H1 (cell line): ENCODE results near the gene IGSF23. TPM values are rescaled to one million over a fixed set of nuclear protein-coding genes. Genes with fewer than 3 reads are reported as not detected.

Source experiments
- CTCF ChIA-PET: fragments of 300-600 bp; sonication (Branson Sonifier 250); formaldehyde crosslinking; loops from one replicate; lab custom pipeline; 2021; ENCODE audit not compliant: partially characterized antibody; lab: Charles Lee
- POLR2A ChIA-PET: fragments of 300-600 bp; sonication (Branson Sonifier 250); formaldehyde crosslinking; loops from one replicate; lab custom pipeline; 2021; ENCODE audit warnings: inconsistent platforms; ENCODE audit not compliant: partially characterized antibody; lab: Charles Lee
- DNase-seq, 2 experiments: peaks; one replicate each; pipeline versions ENCODE4 v3.0.0 to v3.0.0-alpha.2; 2010 to 2022; ENCODE audit warnings: low spot score in 2 of 2, low read depth in 1 of 2, mixed read lengths in 1 of 2
- FAIRE-seq: peaks from 2 replicates; lab custom pipeline; 2011; peaks lifted over from hg19 to GRCh38; lab: Jason Lieb, UNC
- H2AFZ ChIP-seq: 2 replicates; pipeline ENCODE4 v1.8.1; 2012; ENCODE audit warnings: low read length, inconsistent platforms
- H2AK5ac ChIP-seq: 2 replicates; pipeline ENCODE4 v1.6.1; 2013; ENCODE audit warnings: low read depth, low read length
- H2BK120ac ChIP-seq: replicated peaks from 2 replicates; pipeline ENCODE3; 2013; ENCODE audit warnings: low read depth, low read length, inconsistent platforms
- H2BK12ac ChIP-seq: 2 replicates; pipeline ENCODE4 v1.6.1; 2013; ENCODE audit warnings: low read depth, low read length
- H2BK15ac ChIP-seq: 2 replicates; pipeline ENCODE4 v1.6.1; 2013; ENCODE audit warnings: low read length
- H2BK20ac ChIP-seq: 2 replicates; pipeline ENCODE4 v1.6.1; 2013; ENCODE audit warnings: low read length
- H2BK5ac ChIP-seq: 2 replicates; pipeline ENCODE4 v1.6.1; 2013; ENCODE audit warnings: low read depth, low read length
- H3K14ac ChIP-seq: 2 replicates; pipeline ENCODE4 v1.6.1; 2013; ENCODE audit warnings: inconsistent platforms; ENCODE audit not compliant: insufficient read length
- H3K18ac ChIP-seq: 2 replicates; pipeline ENCODE4 v1.6.1; 2013; ENCODE audit warnings: low read length; ENCODE audit errors: extremely low read depth
- H3K23ac ChIP-seq: 2 replicates; pipeline ENCODE4 v1.6.1; 2013; ENCODE audit warnings: inconsistent platforms; ENCODE audit not compliant: insufficient read length
- H3K23me2 ChIP-seq: 2 replicates; pipeline ENCODE4 v1.6.1; 2013; ENCODE audit warnings: low read depth, low read length
- H3K27ac ChIP-seq: 2 replicates; pipeline ENCODE4 v1.6.1; 2011; ENCODE audit warnings: low read depth, low read length, inconsistent platforms
- H3K27me3 ChIP-seq, 4 experiments: replicated peaks in 1 of 4; 1 replicate in 1 of 4; 2 replicates in 3 of 4; pipeline versions ENCODE4 v1.6.1 to v1.8.1; 2011 to 2013; ENCODE audit warnings: low read length in 3 of 4, mild to moderate bottlenecking in 3 of 4, inconsistent platforms in 2 of 4, mixed read lengths in 2 of 4, moderate library complexity in 1 of 4; ENCODE audit not compliant: control insufficient read depth in 3 of 4, insufficient read depth in 3 of 4; ENCODE audit errors: extremely low read depth in 1 of 4
- H3K36me3 ChIP-seq, 4 experiments: 2 replicates each; pipeline versions ENCODE4 v1.6.1 to v1.8.1; 2011 to 2013; ENCODE audit warnings: mild to moderate bottlenecking in 4 of 4, low read length in 3 of 4, moderate library complexity in 2 of 4, control low read depth in 1 of 4, inconsistent platforms in 1 of 4; ENCODE audit not compliant: insufficient read depth in 4 of 4, control insufficient read depth in 2 of 4
- H3K4ac ChIP-seq: replicated peaks from 2 replicates; pipeline ENCODE3; 2013; ENCODE audit warnings: low read length, low read depth, mixed read lengths, inconsistent platforms; ENCODE audit not compliant: insufficient read length
- H3K4me1 ChIP-seq, 4 experiments: replicated peaks in 1 of 4; 1 replicate in 1 of 4; 2 replicates in 3 of 4; pipeline versions ENCODE4 v1.6.1 to v1.8.1; 2011 to 2013; ENCODE audit warnings: low read length in 3 of 4, inconsistent platforms in 2 of 4, mixed read lengths in 1 of 4; ENCODE audit not compliant: insufficient read depth in 4 of 4, control insufficient read depth in 3 of 4
- H3K4me2 ChIP-seq, 2 experiments: 2 replicates each; pipeline versions ENCODE4 v1.6.1 to v1.8.1; 2011 to 2013; ENCODE audit warnings: low read depth in 2 of 2, low read length in 2 of 2, control low read depth in 1 of 2, inconsistent platforms in 1 of 2, mild to moderate bottlenecking in 1 of 2; ENCODE audit not compliant: insufficient read depth in 1 of 2
- H3K4me3 ChIP-seq, 4 experiments: fragments of 200-600, 300-600 bp in 1 of 4; sonication (generic), shearing (Covaris generic), sonication (Bioruptor Twin) in 1 of 4; 2 replicates each; pipeline versions ENCODE4 v1.5.1 to v1.8.1; 2011 to 2016; ENCODE audit warnings: low read length in 4 of 4, low read depth in 3 of 4, control low read depth in 2 of 4, inconsistent platforms in 2 of 4, mild to moderate bottlenecking in 2 of 4, mixed read lengths in 1 of 4, moderate library complexity in 1 of 4; ENCODE audit not compliant: insufficient read depth in 2 of 4; ENCODE audit errors: extremely low read depth in 1 of 4
- H3K56ac ChIP-seq: replicated peaks from 2 replicates; pipeline ENCODE3; 2013; ENCODE audit warnings: low read depth, mild to moderate bottlenecking, mixed read lengths, low read length, inconsistent platforms; ENCODE audit not compliant: insufficient read length
- H3K79me1 ChIP-seq: 2 replicates; pipeline ENCODE4 v1.6.1; 2013; ENCODE audit warnings: low read depth, low read length, control low read depth
- H3K79me2 ChIP-seq, 2 experiments: 2 replicates each; pipeline versions ENCODE4 v1.6.1 to v1.8.1; 2012 to 2013; ENCODE audit warnings: low read length in 2 of 2, mild to moderate bottlenecking in 2 of 2, inconsistent platforms in 1 of 2; ENCODE audit not compliant: insufficient read depth in 2 of 2, control insufficient read depth in 1 of 2
- H3K9ac ChIP-seq, 4 experiments: replicated peaks in 1 of 4; 1 replicate in 1 of 4; 2 replicates in 3 of 4; pipeline versions ENCODE4 v1.6.1 to v1.8.1; 2011 to 2013; ENCODE audit warnings: low read depth in 3 of 4, low read length in 3 of 4, control low read depth in 2 of 4, mild to moderate bottlenecking in 2 of 4, moderate library complexity in 2 of 4, inconsistent platforms in 1 of 4; ENCODE audit errors: extremely low read depth in 1 of 4
- H3K9me3 ChIP-seq, 2 experiments: 2 replicates each; pipeline versions ENCODE4 v1.6.1 to v1.8.1; 2012 to 2013; ENCODE audit warnings: mild to moderate bottlenecking in 2 of 2, moderate library complexity in 2 of 2, control low read depth in 1 of 2, inconsistent platforms in 1 of 2, low read depth in 1 of 2, low read length in 1 of 2, mixed read lengths in 1 of 2; ENCODE audit not compliant: insufficient read depth in 2 of 2
- H4K20me1 ChIP-seq, 2 experiments: replicated peaks in 1 of 2; 2 replicates each; pipeline versions ENCODE3 to v1.8.1; 2011 to 2013; ENCODE audit warnings: inconsistent platforms in 2 of 2, low read length in 2 of 2, mild to moderate bottlenecking in 1 of 2; ENCODE audit not compliant: insufficient read depth in 2 of 2, control insufficient read depth in 1 of 2
- H4K5ac ChIP-seq: 2 replicates; pipeline ENCODE4 v1.6.1; 2013; ENCODE audit warnings: low read length, low read depth, mixed read lengths, inconsistent platforms; ENCODE audit not compliant: insufficient read length
- H4K8ac ChIP-seq: 2 replicates; pipeline ENCODE4 v1.8.0; 2013; ENCODE audit warnings: mild to moderate bottlenecking, moderate library complexity, low read length, inconsistent platforms; ENCODE audit not compliant: insufficient read depth; ENCODE audit errors: extremely low read depth
- H4K91ac ChIP-seq: replicated peaks from 2 replicates; pipeline ENCODE3; 2013; ENCODE audit warnings: low read length, mixed read lengths, inconsistent platforms; ENCODE audit not compliant: insufficient read length
- CEBPB ChIP-seq: IDR thresholded peaks from 2 replicates; pipeline ENCODE4 v1.6.1; 2012; ENCODE audit warnings: low read depth, low read length
- E2F6 ChIP-seq: IDR thresholded peaks from 2 replicates; pipeline ENCODE4 v1.6.1; 2012; ENCODE audit warnings: inconsistent platforms
- EGR1 ChIP-seq: IDR thresholded peaks from 2 replicates; pipeline ENCODE4 v1.6.1; 2011; ENCODE audit warnings: low read depth, low read length, borderline replicate concordance
- EZH2 ChIP-seq: fragments of 200-600 bp; sonication (generic); IDR thresholded peaks from 2 replicates; pipeline ENCODE4 v1.7.1; 2012; ENCODE audit warnings: low read depth, mild to moderate bottlenecking, moderate library complexity, low read length, inconsistent platforms; ENCODE audit not compliant: severe bottlenecking
- HDAC6 ChIP-seq: IDR thresholded peaks from one replicate; pipeline ENCODE4 v1.7.1; 2012; ENCODE audit warnings: low read depth, mild to moderate bottlenecking, inconsistent platforms, low read length, moderate library complexity
- MAX ChIP-seq: IDR thresholded peaks from 2 replicates; pipeline ENCODE4 v1.6.1; 2012; ENCODE audit warnings: inconsistent platforms
- POLR2A ChIP-seq, 2 experiments: IDR thresholded peaks; 1 replicate in 1 of 2; 2 replicates in 1 of 2; pipeline ENCODE4 v1.6.1; 2011; ENCODE audit warnings: low read depth in 2 of 2, low read length in 2 of 2, mild to moderate bottlenecking in 2 of 2; ENCODE audit errors: control extremely low read depth in 1 of 2
- POU5F1 ChIP-seq: IDR thresholded peaks from 2 replicates; pipeline ENCODE4 v1.6.1; 2011; ENCODE audit warnings: low read depth, mild to moderate bottlenecking, low read length, moderate library complexity
- SIN3A ChIP-seq, 2 experiments: IDR thresholded peaks in 1 of 2; conservative IDR thresholded peaks in 1 of 2; 2 replicates each; pipeline ENCODE4 v1.6.1; 2011 to 2012; ENCODE audit warnings: low read length in 2 of 2, improper control_type of control experiment in 1 of 2, low read depth in 1 of 2, mild to moderate bottlenecking in 1 of 2
- SP4 ChIP-seq: IDR thresholded peaks from 2 replicates; pipeline ENCODE4 v1.6.1; 2012; ENCODE audit warnings: low read length, inconsistent platforms
- TAF7 ChIP-seq: optimal IDR thresholded peaks from 2 replicates; pipeline ENCODE3; 2011; ENCODE audit warnings: low read depth, mild to moderate bottlenecking, inconsistent platforms, low read length, moderate library complexity, borderline replicate concordance
- TCF12 ChIP-seq: IDR thresholded peaks from 2 replicates; pipeline ENCODE4 v1.6.1; 2011; ENCODE audit warnings: low read depth, mild to moderate bottlenecking, low read length
- TEAD4 ChIP-seq: IDR thresholded peaks from 2 replicates; pipeline ENCODE4 v1.6.1; 2012; ENCODE audit warnings: low read depth, low read length, inconsistent platforms, mixed read lengths
- YY1 ChIP-seq: IDR thresholded peaks from 2 replicates; pipeline ENCODE4 v1.6.1; 2011; ENCODE audit warnings: low read depth, mild to moderate bottlenecking, low read length
- WGBS, 2 experiments: shearing (Covaris generic) in 1 of 2; methylation state at CpG; one replicate each; pipeline versions ENCODE4 v1.1.6 to v1.1.7; 2013 to 2015; ENCODE audit warnings: low lambda C conversion rate in 2 of 2, mixed read lengths in 2 of 2, inconsistent platforms in 1 of 2, low coverage in 1 of 2, missing lambda C conversion rate in 1 of 2; ENCODE audit not compliant: insufficient replicate concordance in 2 of 2, insufficient coverage in 1 of 2, insufficient read length in 1 of 2; ENCODE audit errors: extremely low coverage in 1 of 2, missing lambda C conversion rate in 1 of 2; 5-methylcytosine and 5-hydroxymethylcytosine counted together
- polyA plus RNA-seq, 7 experiments: library from polyadenylated mRNA; depleted of rRNA in 3 of 7; stranded (reverse) in 5 of 7; unstranded in 2 of 7; fragments of >200 nt in 5 of 7; fragments of 200-250 nt in 2 of 7; gene quantifications; 1 replicate in 5 of 7; 2 replicates in 1 of 7; 4 replicates in 1 of 7; pipeline versions ENCODE4 v1.2.1 to v1.2.3, GENCODE V29; 2011 to 2013; ENCODE audit warnings: missing spikeins in 2 of 7, mixed read lengths in 2 of 7
- total RNA-seq: library from RNA; stranded (reverse); fragmentation: NEBNext Ultra II Directional; extraction: Animal tissue kit (Norgen Biotek cat#: 25700); gene quantifications from 2 replicates; pipeline ENCODE4 v1.2.1, GENCODE V29; 2021

The IGSF23 gene
- total and polyA plus RNA-seq, 2 of the 8 experiments (the other 6 are each of a cell fraction or from before 2014, with no cell fraction given), result not detected

GRCh38 chr19:44593294-44593693, 20.1 kb upstream of the IGSF23 start:
- Histone ChIP-seq H4K5ac (no peak overlapping the region), H2BK120ac (no peak overlapping the region), H2AK5ac (no peak overlapping the region), H3K9ac (no peak overlapping the region), H3K79me2 (no peaks in the 10 kb centered on the region), H3K36me3 (no peaks in the 10 kb centered on the region), H4K91ac (no peak overlapping the region), H3K4ac (no peak overlapping the region), H3K56ac (no peak overlapping the region), H3K27me3 (no peaks in the 10 kb centered on the region), H2AFZ (no peak overlapping the region), H3K4me2 (no peak overlapping the region), H3K27ac (no peak overlapping the region), H3K9me3 (no peaks in the 10 kb centered on the region), H3K23me2 (no peaks in the 10 kb centered on the region), H3K18ac (0 out of 2 replicates have a peak overlapping the region, but pooled peaks have one; percentile 48), H4K20me1 (no peaks in the 10 kb centered on the region), H3K23ac (no peak overlapping the region), H3K4me3 (no peak overlapping the region), H3K4me1 (peaks cover 0 to 5% (median 3%) of the 10 kb centered on the region in 4 experiments; a peak in 5 of 7 replicates), H4K8ac (no peak overlapping the region), H3K14ac (no peak overlapping the region), H2BK12ac (0 out of 2 replicates have a peak overlapping the region, but pooled peaks have one; percentile 60), H2BK15ac (no peak overlapping the region), H2BK5ac (no peak overlapping the region), H2BK20ac (no peak overlapping the region), H3K79me1 (no peaks in the 10 kb centered on the region)
- FAIRE-seq (no peak), DNase-seq (no peak)
- ChIA-PET CTCF (interaction anchor here (1.2 to 6.5 kb wide), 5 partner anchors 10 to 61 kb away, joined by 3 to 37 read pairs (median 9); no protein-coding TSS in a partner anchor), POLR2A (interaction anchor here (0.9 to 1.8 kb wide), 2 partner anchors 10 to 64 kb away, joined by 3 to 9 read pairs; no protein-coding TSS in a partner anchor)
- 97% methylated on average over 1 of the region's 1 CpG; no CpG with 5 or more reads in 1 of the 2 experiments for WGBS, 2 experiments
- TF ChIP-seq SIN3A (conservative IDR thresholded peaks at IDR 0.05 in 1 of 2, IDR thresholded peaks at IDR 0.05 in 1 of 2; ENCODE audit: low read depth in 1 of 2, low read length in 2 of 2), result no peak
- TF ChIP-seq EGR1, result no peak
- no peak for TF ChIP-seq EZH2
- TF ChIP-seq YY1, result no peak
- TF ChIP-seq HDAC6, result no peak
- no peak for TF ChIP-seq TCF12
- TF ChIP-seq POLR2A (IDR thresholded peaks at IDR 0.05; ENCODE audit: control extremely low read depth in 1 of 2, low read depth in 2 of 2, low read length in 2 of 2), result no peak
- TF ChIP-seq TAF7, result no peak
- TF ChIP-seq E2F6, result no peak
- no peak for TF ChIP-seq POU5F1
- no peak for TF ChIP-seq TEAD4
- no peak for TF ChIP-seq MAX
- TF ChIP-seq SP4, result no peak
- TF ChIP-seq CEBPB, result no peak
